ENCODE data around the gene ADIPOR1. TPM values are rescaled to one million over a fixed set of nuclear protein-coding genes. Genes with fewer than 3 reads are reported as not detected.

ADIPOR1 gene
- total RNA-seq, 4 donors from 2014 or later: 62.2 to 91.6 (median 68.7) TPM

DNA sequence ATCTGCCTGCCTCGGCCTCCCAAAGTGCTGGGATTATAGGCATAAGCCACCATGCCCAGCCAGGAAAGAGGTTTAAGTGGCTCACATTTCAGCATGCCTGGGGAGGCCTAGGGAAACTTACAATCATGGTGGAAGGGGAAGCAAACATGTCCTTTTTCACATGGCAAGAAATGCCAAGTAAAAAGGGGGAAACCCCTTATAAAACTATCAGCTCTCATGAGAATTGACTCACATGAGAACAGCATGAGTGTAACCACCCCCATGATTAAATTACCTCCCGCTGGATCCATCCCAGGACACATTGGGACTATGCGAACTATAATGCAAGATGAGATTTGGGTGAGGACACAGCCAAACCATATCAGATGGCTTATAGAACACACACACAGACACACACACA is 22.3 kb downstream of the ADIPOR1 start:
- 60 to 80% methylated on average over 2 to 3 of the region's 3 CpGs for WGBS, 2 donors (ENCODE audit: low coverage in 1 of 2)
- TF ChIP-seq, protein P1, sequence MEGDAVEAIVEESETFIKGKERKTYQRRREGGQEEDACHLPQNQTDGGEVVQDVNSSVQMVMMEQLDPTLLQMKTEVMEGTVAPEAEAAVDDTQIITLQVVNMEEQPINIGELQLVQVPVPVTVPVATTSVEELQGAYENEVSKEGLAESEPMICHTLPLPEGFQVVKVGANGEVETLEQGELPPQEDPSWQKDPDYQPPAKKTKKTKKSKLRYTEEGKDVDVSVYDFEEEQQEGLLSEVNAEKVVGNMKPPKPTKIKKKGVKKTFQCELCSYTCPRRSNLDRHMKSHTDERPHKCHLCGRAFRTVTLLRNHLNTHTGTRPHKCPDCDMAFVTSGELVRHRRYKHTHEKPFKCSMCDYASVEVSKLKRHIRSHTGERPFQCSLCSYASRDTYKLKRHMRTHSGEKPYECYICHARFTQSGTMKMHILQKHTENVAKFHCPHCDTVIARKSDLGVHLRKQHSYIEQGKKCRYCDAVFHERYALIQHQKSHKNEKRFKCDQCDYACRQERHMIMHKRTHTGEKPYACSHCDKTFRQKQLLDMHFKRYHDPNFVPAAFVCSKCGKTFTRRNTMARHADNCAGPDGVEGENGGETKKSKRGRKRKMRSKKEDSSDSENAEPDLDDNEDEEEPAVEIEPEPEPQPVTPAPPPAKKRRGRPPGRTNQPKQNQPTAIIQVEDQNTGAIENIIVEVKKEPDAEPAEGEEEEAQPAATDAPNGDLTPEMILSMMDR (IDR thresholded peaks at IDR 0.05): no peak
- TF ChIP-seq POLR2A (IDR thresholded peaks at IDR 0.05) (no peak), POLR2AphosphoS5 (IDR thresholded peaks at IDR 0.05) (no peak), EP300 (IDR thresholded peaks at IDR 0.05) (no peak)
- Histone ChIP-seq H3K27me3 (no peaks in the 10 kb centered on the region), H3K4me3 (no peak overlapping the region), H3K9me3 (no peaks in the 10 kb centered on the region), H3K27ac (no peak overlapping the region), H3K36me3 (peaks cover 0 to 12% of the 10 kb centered on the region in 2 donors), H3K4me1 (no peaks in the 10 kb centered on the region)
- ATAC-seq: no peak

DNA sequence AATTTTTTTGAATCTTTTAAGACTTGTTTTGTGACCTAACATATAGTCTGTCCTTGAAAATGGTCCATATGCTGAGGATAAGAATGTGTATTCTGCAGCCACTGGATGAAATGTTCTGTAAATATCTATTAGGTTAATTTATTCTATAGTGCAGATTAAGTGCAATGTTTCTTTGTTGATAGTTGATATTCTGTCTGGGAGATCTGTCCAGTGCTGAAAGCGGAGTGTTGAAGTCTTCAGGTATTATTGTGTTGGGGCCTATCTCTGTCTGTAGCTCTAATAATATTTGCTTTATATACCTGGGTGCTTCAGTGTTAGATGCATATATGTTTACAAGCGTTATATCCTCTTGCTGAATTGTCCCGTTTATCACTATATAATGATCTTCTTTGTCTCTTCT is 23.4 kb downstream of the ADIPOR1 start:
- TF ChIP-seq POLR2A (IDR thresholded peaks at IDR 0.05): no peak
- no peak for TF ChIP-seq EP300 (IDR thresholded peaks at IDR 0.05)
- TF ChIP-seq POLR2AphosphoS5 (IDR thresholded peaks at IDR 0.05): no peak
- TF ChIP-seq, protein P1 (IDR thresholded peaks at IDR 0.05): no peak
- Histone ChIP-seq H3K4me3 (no peak overlapping the region), H3K36me3 (peaks cover 0 to under 1% of the 10 kb centered on the region in 2 donors), H3K27me3 (no peaks in the 10 kb centered on the region), H3K27ac (no peak overlapping the region), H3K9me3 (no peaks in the 10 kb centered on the region), H3K4me1 (no peaks in the 10 kb centered on the region)
- no peak for ATAC-seq
- WGBS, 2 donors (ENCODE audit: low coverage in 1 of 2): 76 to 92% methylated on average over 2 to 3 of the region's 3 CpGs

DNA sequence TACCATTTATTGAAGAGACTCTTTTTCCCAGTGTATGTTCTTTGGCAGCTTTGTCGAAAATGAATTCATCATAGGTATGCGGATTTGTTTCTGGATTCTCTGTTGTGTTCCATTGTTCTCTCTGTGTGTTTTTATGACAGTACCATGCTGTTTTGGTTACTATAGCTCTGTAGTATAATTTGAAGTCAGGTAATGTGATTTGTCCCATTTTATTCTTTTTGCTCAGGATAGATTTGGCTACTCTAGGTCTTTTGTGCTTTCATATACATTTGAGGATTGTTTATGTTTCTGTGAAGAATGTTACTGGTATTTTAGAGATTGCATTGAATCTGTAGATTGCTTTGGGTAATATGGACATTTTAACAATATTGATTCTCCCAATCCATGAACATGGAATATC is 25.6 kb downstream of the ADIPOR1 start:
- WGBS, 2 donors (ENCODE audit: low coverage in 1 of 2): 85 to 92% methylated on average over 2 of the region's 2 CpGs
- no peaks in the 10 kb centered on the region for H3K27me3 ChIP-seq
- no peak for TF ChIP-seq POLR2A (IDR thresholded peaks at IDR 0.05)
- TF ChIP-seq EP300 (IDR thresholded peaks at IDR 0.05): no peak
- peaks cover 0 to 4% (median 0%) of the 10 kb centered on the region in 3 donors for H3K4me1 ChIP-seq
- H3K4me3 ChIP-seq: no peak overlapping the region
- no peak overlapping the region for H3K27ac ChIP-seq
- no peaks in the 10 kb centered on the region for H3K36me3 ChIP-seq
- ATAC-seq: no peak
- H3K9me3 ChIP-seq: no peaks in the 10 kb centered on the region

DNA sequence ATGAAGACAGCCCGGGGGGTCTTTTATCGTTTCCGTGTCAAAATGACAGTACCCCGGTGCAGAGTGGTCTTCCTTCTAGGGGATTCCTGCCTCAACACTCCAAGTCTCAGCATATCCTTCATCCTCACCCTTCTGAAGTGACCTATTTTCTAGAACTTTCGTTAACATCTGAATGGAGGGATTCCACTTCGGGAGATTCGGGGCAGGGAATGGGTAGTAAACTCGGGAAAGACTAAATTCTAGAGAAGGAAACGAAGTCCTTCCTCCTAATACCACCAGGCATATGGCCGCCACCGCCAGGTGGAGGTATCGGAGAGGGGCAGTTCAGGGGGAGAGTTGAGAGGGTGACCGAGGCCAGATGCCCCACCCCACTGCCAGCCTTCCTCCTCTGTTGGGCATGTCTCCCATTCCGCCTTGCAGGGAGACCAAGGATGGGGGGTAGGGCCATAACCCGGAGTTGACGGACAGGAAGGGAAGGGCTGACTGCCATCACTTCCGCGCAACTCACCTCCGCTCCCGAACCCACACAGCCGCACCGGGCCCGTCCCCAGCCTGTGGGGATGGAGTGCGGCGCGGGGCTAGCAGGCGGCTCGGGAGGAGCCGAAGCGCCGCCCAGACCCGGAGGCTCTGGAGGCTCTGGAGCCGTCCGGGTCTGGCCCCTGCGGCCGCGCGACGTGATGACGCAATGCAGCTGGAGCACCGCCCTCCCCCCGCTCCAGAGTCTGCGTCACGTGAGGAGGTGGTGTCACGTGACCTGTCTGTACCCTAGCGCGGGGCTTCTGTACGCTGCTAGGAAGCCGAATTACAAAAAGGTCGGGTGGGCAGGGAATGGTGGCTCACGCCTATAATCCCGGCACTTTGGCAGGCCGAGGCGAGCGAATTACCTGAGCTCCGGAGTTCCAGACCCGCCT is 31.3 kb downstream of the ADIPOR1 start, which contains the start of gene KLHL12:
Gene KLHL12 (minus strand): TSS at position 654 of the 911 bp plus-strand sequence. CDS start 2,072 bp downstream, outside the sequence.
- peaks cover 0 to 21% (median 0%) of the 10 kb centered on the region in 3 donors for H3K4me1 ChIP-seq
- WGBS, 2 donors (ENCODE audit: low coverage in 1 of 2): 3% methylated on average over 8 to 12 of the region's 57 CpGs
- no peaks in the 10 kb centered on the region for H3K27me3 ChIP-seq
- no peaks in the 10 kb centered on the region for H3K9me3 ChIP-seq
- ATAC-seq: peak; percentile 98
- TF ChIP-seq EP300 (IDR thresholded peaks at IDR 0.05) (no peak), POLR2AphosphoS5 (IDR thresholded peaks at IDR 0.05) (peak; percentile 86), POLR2A (IDR thresholded peaks at IDR 0.05) (peak; percentile 91 to 93)
- TF ChIP-seq, protein P1 (IDR thresholded peaks at IDR 0.05): peak in 3 of 4 experiments; percentile 59 to 64 (median 64)
- H3K4me3 ChIP-seq: peak within 1 kb of the TSS; percentile 60 to 78
- peak within 1 kb of the TSS; percentile 73 to 97 (median 92) for H3K27ac ChIP-seq
- H3K36me3 ChIP-seq: peaks cover 0 to 25% of the 10 kb centered on the region in 2 donors

DNA sequence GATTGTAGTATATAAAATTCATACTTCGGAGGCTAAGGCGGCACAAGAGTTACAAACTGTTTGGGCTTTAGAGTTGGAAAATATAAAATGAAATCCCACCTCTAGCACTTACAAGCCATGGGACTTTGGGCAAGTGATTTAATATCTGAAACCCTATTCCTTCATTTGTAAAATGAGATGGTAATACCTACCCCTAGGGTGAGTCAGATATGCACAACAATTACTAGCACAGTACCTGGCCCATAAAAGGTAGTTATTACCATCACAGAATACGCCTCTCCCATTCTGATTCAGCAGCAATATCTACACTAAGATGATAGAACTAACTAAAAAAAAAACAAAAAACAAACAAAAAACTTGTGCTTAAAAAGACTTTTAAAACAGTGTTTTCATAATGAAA is 34.6 kb downstream of the ADIPOR1 start:
- H3K27ac ChIP-seq: no peak overlapping the region
- ATAC-seq: no peak
- no peaks in the 10 kb centered on the region for H3K9me3 ChIP-seq
- H3K4me1 ChIP-seq: peaks cover 0 to 25% (median 0%) of the 10 kb centered on the region in 3 donors
- H3K36me3 ChIP-seq: peaks cover 0 to 40% of the 10 kb centered on the region in 2 donors
- TF ChIP-seq, protein P1 (IDR thresholded peaks at IDR 0.05): no peak
- TF ChIP-seq POLR2AphosphoS5 (IDR thresholded peaks at IDR 0.05) (no peak), POLR2A (IDR thresholded peaks at IDR 0.05) (no peak), EP300 (IDR thresholded peaks at IDR 0.05) (no peak)
- no peak overlapping the region for H3K4me3 ChIP-seq
- no peaks in the 10 kb centered on the region for H3K27me3 ChIP-seq
- WGBS, 2 donors (ENCODE audit: low coverage in 1 of 2): 83 to 92% methylated on average over 3 of the region's 3 CpGs
